HG03460 (cell line): ENCODE measurements around the gene LIF.
A peak's percentile ranks its signal among the peaks of the same experiment; 100 is the strongest.

Experiments used
- ATAC-seq: cut with Tn5 transposase; IDR thresholded peaks from one replicate; pipeline ENCODE4 v1.9.1; 2021; ENCODE audit not compliant: unreplicated experiment

LIF gene

GRCh38 chr22:30284666-30285065 is 38.1 kb upstream of the LIF start:
- no peak for ATAC-seq

- ATAC-seq, result no peak
These were observed 37.6 kb upstream of the LIF start for GRCh38 chr22:30284172-30284571.

GRCh38 chr22:30283342-30283741 is 36.8 kb upstream of the LIF start:
- no peak for ATAC-seq

GRCh38 chr22:30282616-30283046 is 36.1 kb upstream of the LIF start:
- ATAC-seq, result no peak

GRCh38 chr22:30280505-30280904 is 33.9 kb upstream of the LIF start:
- no peak for ATAC-seq

GRCh38 chr22:30279932-30280331 is 33.4 kb upstream of the LIF start:
- ATAC-seq, result no peak

GRCh38 chr22:30279046-30279788 is 32.7 kb upstream of the LIF start:
- no peak for ATAC-seq

GRCh38 chr22:30277547-30278344 is 31.2 kb upstream of the LIF start:
- no peak for ATAC-seq

- no peak for ATAC-seq
These were observed 29.5 kb upstream of the LIF start for GRCh38 chr22:30276039-30276438.

- ATAC-seq, result no peak
These were observed 29.1 kb upstream of the LIF start for GRCh38 chr22:30275625-30276024.

- ATAC-seq, result no peak
These were observed 27.9 kb upstream of the LIF start for GRCh38 chr22:30274437-30274812.

- no peak for ATAC-seq
These were observed 27.3 kb upstream of the LIF start for GRCh38 chr22:30273711-30274436.

- no peak for ATAC-seq
These were observed 26.4 kb upstream of the LIF start for GRCh38 chr22:30272781-30273601.

GRCh38 chr22:30270832-30271231 is 24.3 kb upstream of the LIF start:
- ATAC-seq, result no peak

- no peak for ATAC-seq
These were observed 21.8 kb upstream of the LIF start for GRCh38 chr22:30268331-30268730.

GRCh38 chr22:30267382-30268302 is 21.1 kb upstream of the LIF start:
- ATAC-seq, result no peak

- ATAC-seq, result no peak
These were observed 20.2 kb upstream of the LIF start, which contains the start of gene OSM for GRCh38 chr22:30266445-30267381. Gene OSM (minus strand): TSS chr22:30266851. CDS start chr22:30266799, 52 bp downstream.

- ATAC-seq, result peak; percentile 61
These were observed 19.4 kb upstream of the LIF start for GRCh38 chr22:30265823-30266444.
